GM21529 (cell line): Measurements from ENCODE around the gene GABRB1.
A peak's percentile ranks its signal among the peaks of the same experiment; 100 is the strongest.

ENCODE experiments used
- ATAC-seq: cut with Tn5 transposase; IDR thresholded peaks from one replicate; pipeline ENCODE4 v1.9.1; 2021; ENCODE audit not compliant: unreplicated experiment

The GABRB1 gene

DNA sequence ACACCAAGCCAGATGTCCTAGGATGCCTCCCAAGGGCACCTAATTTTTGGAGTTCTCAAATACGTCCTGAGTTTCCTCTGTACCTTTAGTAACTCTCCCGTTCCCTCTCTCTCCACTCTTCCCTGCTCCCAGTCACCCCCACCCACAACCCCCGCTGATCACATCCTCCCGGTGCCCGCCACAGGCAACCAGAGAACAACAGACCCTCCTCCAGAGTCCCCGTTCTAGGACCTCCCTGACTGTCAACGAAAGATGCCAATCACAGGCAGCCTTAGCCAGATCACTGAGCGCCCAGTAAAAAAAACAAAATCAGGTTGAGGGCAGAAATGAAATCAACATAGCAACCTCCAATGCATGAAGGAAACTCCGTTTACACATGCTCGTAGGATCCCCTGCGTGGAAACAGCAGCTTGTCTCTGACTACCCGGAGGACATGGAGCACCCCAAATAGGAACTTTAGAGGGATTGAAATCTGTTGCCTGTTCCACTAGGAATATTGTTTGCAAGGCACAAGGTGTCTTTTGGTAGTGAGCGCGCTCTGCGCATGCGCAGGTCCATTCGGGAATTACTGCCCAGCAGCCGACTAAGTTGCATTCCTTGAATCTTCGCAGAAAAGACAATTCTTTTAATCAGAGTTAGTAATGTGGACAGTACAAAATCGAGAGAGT, at the start of gene GABRB1:
GABRB1 (plus strand) TSS at position 557 of the 668 bp plus-strand sequence.
- no peak for ATAC-seq

DNA sequence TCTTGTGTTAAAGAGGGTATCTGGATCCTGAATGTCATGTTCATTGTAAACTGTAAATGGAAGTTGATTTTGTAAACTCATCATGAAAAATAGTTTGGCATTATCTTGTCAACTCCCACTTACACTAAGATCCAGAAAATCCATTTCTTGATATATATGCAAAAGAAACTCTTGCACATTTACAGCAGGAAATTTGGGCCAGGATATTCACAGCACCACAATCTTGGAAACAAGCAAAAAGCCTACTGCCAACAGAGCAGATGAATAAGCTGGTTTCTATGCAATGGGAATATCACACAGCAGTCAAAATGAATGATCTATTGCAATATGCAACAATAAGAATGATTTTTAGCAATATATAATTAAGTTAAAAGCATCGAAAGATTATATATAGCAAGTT, 46.6 kb upstream of the GABRB1 start:
- ATAC-seq = no peak

DNA sequence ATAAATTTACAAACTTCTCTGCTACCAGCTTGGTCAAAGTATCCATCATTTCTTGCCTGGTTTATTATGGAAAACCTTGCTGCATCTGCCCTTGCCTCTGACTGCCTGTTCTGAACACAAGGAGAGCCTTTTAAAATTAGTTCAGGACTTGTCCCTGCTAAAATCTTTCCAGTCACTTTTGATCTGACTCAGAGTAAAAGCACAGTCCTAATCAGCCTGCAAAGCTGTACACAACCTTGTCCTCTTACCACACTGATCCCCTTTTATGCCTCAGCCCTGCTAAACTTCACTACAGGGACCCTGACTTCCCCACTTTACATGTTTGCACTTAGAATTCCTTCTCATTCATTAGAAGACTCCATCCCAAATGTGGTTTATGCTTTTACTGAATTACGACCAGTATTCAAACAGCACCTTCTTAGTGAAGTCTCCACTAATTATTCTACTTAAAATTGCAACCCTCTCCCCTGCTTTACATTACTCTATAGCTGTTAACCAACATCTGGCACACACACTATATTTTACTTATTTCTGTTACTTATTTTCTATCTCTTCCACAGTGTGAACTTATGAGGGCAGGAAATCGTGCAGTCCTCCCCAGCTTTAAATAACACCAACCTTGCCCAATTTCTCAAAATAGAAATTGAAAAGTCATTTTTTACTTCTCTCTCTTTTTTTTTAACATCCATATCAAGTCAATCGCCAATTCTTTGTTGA, 44.3 kb upstream of the GABRB1 start:
- no peak for ATAC-seq

DNA sequence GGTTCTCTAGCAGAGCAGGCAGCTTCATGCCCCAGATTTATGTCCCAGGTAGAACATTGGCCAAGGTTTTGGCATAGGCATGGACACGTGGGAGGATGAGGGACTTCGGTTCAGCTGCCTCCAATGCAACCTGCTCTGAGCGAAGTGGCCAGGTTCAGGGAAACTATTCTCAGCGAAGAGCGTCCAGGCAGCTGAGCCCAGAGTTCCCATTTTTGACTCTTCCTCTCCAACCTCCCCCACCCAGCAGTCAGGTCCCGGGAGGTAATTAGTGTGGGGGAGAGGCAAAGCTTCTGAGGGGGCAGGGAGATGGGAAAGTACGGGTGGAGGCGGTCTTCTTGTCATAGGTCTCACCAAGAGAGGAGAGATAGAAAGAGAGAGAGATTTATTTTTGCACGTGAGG, 39.0 kb upstream of the GABRB1 start:
- no peak for ATAC-seq

DNA sequence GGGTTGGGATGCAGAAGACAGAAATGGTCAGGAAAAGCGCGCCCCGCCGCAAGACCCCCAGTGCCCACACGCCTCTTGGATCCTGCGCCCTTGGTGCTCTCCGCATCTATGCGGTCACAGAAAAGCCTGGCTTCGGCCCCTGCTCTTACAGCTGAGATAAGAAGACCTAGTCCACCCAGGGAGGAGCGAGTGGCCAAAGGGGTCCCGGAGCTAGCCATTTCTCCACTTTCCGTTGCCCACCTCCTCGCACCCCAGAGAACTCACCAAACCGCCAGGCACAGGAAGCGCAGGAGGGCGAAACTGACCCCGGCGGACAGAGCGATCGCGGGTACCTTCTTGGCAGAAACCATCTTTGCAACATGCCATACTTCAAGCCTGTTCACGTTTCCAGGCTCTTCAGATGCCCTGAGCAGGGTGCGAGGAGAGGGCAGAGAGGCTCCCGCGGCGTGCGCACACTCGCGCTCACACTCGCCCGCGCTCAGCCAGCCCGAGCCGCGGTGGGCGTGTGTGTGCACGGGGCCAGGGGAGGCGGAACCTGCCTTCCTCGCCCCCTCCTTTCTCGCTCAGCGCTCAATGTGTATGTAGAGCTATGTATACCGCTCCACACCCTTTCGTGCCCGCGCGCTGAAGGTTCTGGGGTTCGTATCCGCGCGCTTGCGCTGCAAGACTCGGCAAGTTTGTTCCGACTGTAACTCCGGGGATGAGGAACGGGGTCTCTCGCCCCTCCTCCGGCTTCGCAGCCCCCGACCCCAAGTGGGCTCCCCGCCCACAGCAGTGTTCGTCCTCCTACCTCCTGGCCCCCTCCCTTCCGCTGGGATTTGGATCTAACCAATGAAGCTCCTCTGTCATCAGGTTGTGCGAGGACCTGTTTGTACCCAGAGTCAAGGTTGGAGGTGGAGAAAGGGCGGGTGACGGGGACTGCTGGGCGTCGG, 38.0 kb upstream of the GABRB1 start, which contains the start of gene GABRA4:
GABRA4 (minus strand) TSS at position 507 of the 932 bp plus-strand sequence; CDS start at position 350, 157 bp downstream.
- ATAC-seq = no peak

DNA sequence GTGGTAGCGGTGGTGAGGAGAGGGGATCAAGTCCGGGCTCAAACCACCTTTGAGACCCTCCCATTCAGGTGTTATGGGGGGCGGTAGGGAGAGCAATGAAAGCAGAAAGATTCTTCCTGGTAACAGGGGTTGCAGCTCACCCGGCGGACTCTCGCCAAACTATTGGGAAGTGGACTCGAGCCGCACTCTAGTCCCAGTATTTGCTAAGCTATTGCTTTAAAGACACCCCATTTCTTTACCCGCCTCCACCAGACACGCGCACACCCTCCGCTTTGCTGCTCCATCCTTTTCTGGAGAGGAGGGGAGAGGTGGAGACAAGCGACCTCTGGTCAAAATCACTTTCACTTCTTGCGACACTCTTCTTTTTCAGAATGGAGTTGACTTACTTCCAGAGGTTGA, 37.4 kb upstream of the GABRB1 start:
- ATAC-seq = no peak

DNA sequence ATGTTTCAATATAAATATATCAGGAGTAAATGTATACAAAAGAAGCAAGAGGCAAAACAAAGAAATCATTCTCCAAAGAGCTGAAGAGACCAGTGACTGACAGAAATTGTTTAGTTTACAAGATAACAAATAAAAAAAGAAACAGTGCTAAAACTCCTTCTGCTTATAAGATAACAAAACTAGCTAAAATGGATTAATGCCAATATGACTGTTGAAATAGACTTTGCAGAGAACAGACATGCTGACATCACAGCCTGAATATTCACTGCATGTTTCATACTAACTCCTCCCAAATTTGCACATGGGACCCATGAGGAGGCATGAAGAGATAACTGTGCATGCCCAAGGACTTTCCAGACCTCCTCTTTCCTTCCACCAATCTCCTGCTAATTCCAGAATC, 31.8 kb upstream of the GABRB1 start:
- no peak for ATAC-seq

DNA sequence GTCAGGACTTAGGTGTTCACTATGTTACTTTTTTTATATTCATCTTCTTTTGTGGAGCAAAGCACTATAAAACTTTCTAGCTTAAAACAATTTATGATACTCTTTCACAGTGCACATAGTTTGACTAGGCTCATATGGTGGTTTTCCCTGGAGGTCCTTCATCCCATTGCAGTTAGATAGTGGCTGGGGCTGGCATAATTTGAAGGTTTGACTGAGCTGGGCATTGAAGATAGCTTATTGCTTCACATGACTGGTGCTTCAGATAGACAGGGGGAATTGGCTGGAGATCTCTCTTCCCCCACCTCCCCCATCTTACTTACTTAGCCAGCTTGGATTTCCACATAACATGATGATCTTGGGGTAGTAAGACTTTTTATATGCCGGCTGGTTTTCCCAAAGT, 31.0 kb upstream of the GABRB1 start:
- ATAC-seq = no peak

DNA sequence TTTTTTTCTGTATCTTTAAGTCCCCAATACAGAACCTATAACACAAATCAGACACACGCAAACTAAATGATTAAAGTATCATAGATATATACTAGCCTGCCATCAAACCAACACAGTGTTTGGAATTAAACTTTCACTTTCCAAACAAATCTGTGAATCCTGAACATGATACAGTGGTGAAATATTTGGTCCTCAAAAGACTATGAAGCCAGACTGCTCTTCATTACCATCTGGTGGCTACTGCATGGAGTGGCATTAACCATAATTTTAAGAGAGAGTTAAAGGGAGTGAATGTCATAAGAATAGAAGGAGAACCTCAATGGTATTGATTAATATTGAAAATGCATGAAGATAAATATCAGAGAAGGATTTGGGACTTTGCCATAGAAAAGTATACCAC, 28.8 kb upstream of the GABRB1 start:
- ATAC-seq = no peak

DNA sequence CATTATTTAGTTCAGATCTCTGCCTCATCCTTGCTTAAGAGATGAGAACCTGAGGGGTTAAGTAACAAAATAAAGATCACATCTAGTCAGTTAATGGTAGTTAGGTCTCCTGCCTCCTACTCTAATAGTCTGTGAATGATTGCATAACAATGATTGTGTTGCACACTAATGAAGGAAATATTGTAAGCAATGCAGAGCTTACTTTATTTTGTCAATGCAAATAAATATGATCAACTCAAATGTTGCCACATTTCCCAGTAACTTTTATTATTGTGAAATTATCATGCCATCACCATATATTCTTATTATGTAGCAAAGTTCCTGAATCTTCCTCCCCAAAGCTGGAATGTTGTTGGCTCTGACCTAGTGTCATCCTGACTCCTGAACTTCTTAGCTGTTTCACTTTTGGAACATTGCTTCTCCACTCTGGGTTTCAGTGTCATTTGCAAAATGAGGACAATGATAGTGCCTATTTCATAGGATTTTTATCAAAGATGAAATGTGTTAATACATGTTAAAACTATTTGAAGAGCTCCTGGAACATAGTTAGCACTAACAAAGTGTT, 20.9 kb upstream of the GABRB1 start:
- ATAC-seq = peak; percentile 14

DNA sequence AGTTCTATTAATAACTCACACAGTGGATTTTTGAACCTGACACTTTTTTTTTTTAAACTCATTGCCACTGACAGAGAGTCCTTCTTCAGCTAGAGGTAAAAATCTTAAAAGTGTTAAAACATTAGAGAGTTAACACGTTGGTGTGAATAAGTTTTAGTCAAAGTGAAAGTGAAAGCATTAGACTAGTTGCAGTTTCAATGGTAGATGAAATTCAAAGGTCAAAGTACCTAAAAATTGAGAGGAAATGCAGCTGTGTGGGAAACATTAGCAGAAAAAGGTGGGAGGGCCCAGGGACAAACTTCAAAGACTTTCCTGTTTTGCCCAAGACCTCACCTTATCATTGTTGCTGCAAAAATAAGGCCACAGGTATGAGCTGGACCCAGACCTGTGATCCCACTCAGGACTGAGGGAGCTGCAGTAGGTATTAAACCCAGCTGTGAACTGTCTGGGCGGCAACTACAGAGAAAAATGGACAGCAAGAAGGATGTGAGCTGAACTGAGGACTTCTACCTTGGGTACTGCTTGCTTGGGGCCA, 20.4 kb upstream of the GABRB1 start:
- ATAC-seq = peak; percentile 95

DNA sequence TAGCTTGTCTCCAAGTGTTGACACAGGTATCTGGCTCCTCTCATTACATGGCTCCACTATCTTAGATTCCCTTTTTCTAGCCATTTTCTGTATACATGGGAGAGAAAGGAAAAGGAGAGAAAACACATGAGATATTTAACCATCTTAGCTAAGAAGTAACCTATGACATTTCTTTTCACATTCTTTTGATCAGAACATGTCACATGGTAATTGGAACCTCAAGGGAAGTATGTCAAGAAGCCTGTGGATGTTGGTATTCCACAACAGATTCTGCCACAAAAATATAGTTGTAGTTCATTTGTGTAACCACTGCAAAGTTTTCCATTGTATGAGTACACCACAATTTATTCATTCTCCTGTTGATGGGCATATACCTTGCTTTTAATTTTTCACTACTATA, 18.7 kb upstream of the GABRB1 start:
- ATAC-seq = no peak

DNA sequence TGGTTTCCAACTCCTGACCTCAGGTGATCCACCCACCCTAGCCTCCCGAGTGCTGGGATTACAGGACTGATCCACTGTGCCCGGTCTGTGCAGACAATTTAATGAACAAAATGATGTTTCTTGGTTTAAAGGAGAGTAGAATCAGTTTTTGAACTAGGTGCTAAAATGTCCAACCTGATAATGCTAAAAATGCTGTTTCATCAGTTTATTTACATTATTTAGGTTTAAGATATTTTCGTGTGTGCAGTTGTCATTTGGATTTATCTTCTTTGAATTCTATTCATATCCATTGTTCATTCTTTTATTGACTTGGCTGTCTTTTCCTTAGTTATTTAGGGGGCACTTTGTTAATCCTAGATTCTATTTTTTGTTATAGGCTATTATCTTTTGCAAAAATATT, 18.0 kb upstream of the GABRB1 start:
- no peak for ATAC-seq

DNA sequence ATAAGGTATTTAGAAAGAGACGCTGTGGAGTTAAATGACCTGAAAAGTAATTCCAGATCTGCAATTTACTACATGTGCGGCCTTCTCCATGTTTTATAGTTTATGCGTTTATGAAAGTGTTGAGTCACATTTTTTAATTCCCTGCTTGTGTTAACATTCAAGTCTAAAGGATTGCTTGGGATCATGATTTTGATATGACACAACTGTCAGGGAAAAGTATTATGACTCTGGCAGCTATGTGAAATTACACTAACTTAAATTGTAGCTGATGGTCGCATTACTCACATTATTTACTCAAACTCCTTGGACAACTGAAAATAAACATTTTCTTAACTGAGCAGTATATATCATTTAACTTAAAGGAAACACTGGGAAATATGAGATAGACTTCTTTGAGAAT, 14.3 kb upstream of the GABRB1 start:
- ATAC-seq = no peak

DNA sequence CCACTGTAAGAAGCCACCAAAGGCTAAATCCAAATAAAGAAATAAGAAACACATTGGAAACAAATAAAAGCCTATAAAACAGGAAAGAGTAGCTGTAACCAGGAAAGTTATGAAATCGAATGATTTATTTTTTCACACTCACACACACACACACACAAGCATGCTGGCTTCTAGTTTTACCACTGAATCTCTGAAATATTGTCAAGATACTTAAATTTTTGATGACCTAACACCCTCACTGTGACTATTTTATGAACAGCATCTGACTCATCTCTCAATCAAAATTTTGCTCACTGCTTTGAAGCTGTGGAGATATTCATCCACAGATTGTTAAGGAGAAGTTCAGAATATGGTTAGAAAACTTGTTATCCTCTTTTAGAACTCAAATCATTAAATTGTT, 13.9 kb upstream of the GABRB1 start:
- no peak for ATAC-seq

DNA sequence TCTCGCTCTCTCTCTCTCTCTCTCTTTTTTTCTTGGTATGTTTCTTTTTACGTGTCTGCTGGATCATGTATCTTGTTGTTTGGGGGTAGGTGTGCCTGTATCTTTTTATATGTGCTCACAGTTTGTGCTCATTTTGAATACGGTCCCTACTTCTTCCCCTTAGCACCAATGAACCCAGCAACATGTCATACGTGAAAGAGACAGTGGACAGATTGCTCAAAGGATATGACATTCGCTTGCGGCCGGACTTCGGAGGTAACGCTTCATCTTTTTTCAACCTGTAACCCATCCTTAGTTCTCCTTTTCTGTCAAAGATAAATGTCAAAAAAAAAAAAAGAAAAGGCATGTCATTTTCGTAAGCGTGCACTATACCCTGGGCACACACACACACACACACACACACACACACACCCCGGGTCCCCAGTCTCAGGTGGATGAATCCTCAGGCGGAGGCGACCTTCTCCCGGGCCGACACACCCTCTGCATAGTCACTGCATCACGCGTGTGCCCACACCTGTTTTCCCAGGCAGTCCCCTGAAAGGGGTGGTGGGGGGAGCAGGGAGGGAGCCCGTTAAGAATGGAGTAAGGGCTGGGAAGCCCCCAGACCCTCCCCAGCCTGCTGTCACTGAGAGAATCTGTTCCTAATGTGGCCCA, 511 bp downstream of the GABRB1 start:
- ATAC-seq = peak; percentile 32

DNA sequence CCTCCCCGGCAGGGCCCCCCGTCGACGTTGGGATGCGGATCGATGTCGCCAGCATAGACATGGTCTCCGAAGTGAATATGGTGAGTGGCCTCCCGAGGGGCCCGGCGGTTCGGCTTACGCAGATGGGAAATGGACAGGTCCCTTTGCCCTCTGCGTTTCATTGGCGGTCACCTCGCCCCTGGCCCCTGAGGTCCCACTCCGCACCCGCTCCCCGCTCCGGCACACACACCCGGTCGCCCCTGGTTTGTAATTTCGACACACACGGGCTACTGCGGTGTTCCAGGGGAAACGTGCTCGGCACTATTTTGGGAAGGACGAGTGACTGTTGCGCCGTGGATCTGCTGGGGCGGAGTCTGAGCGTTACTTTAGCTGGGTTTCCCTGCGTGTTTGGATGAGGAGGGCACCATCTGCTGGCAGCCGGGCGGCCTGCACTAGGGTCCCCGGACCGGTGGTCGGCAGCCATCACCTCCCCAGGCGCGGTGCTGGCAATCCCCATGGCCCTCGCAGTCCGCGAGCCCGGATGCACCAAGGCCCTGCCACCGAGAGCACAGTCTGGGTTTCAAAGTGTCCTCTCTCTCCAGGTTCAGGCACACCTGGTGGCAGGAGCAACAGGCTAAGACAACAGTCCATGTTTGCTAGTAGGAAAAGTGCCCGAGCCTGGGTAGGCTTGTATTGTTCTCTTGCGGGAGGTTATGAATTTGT, 1.2 kb downstream of the GABRB1 start:
- peak; percentile 90 for ATAC-seq

DNA sequence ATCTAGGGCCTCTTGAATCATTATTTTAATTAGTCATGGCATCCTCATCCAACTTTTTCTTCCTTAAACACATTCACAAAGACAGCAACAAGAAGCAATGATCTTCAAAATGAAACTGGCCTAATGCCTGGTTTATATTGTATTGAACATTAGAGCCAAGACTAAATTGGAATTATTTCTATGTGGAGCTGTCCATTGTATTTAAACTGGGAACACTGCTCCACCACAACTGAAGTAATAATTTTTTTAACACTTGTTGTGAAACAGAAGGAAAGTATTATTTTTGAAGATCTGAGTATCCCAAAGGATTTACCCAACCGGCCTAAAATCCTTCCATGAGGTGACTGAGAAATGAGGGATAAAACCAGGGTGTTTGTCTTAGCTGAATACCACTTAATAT, 6.9 kb downstream of the GABRB1 start:
- no peak for ATAC-seq

DNA sequence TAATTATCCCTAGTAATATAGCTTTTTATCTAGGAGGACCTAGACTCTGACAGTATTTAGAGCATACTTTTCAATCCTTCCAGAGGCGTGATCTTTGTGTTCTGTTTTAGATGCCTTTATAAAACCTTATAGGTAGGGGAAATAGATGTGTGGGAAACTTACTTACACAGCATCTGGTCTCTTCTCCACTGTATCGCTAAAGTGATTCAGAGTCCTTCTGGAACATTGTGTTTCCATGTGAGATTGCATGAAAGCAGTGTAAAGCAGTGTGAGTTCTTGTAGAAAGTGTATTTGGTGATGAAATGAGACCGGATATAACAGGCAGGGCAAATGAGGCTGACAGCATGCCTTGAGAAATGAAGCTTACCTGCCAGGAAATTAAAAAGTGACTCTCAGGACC, 9.5 kb downstream of the GABRB1 start:
- no peak for ATAC-seq

DNA sequence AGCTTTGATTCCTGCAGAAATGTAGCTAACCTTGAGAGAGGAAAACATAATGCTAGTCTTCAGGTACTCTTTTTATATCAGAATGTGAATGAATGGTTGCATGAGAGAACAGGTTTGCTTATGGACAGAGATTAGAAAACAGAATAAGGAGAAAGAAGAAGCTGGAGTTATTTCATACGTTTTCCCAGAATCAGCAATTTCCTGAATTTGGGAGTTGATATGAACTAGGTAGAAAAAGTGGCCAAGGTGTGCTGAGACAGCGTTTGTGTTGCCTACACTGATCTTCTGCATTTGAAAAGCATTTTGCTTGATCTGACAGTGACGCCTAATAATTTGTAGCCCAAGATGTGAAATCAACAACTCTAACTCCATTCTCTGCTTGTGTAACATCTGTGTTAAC, 12.5 kb downstream of the GABRB1 start:
- no peak for ATAC-seq
